Measurements from ENCODE around the gene CXCL17. TPM values are rescaled to one million over a fixed set of nuclear protein-coding genes. Genes with fewer than 3 reads are reported as not detected.

The CXCL17 gene
- total RNA-seq, 1 experiment from 2014 or later = 0.98 TPM

DNA sequence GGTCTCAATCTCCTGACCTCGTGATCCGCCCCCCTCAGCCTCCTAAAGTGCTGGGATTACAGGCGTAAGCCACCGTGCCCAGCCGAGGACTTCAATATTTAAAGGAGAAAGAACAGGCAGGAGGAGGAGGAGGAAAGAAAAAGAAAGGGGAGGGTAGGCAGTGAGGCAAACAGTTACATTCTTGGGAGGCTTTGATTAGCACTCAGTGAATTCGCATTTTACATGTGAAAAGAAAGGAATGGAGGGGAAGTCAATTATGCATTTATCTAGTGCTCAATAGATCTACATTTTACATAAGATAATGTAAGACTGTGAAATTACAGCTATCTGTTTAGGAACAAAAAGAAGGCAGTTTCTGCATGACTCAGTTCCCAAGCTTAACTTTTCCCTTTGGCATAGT lies 30.9 kb upstream of the CXCL17 start:
- Histone ChIP-seq H3K27me3 (ENCODE audit: low read length) (no peaks in the 10 kb centered on the region), H3K9ac (ENCODE audit: low read length) (no peak overlapping the region), H3K9me3 (ENCODE audit: low read length) (no peaks in the 10 kb centered on the region), H3K9me2 (replicated peaks; ENCODE audit: low read length) (no peaks in the 10 kb centered on the region), H3K4me2 (ENCODE audit: low read length) (no peak overlapping the region), H2AFZ (ENCODE audit: low read length) (no peak overlapping the region), H3K36me3 (ENCODE audit: low read depth, low read length) (no peaks in the 10 kb centered on the region), H4K20me1 (ENCODE audit: low read length) (no peaks in the 10 kb centered on the region), H3K4me3 (ENCODE audit: low read length) (no peak overlapping the region), H3K79me2 (ENCODE audit: low read length) (no peaks in the 10 kb centered on the region), H3K4me1 (ENCODE audit: insufficient read depth, low read length) (peaks cover 24% of the 10 kb centered on the region), H3K27ac (ENCODE audit: low read length) (no peak overlapping the region), H3F3A (ENCODE audit: low read length, unreplicated experiment) (no peaks in the 10 kb centered on the region)
- ChIA-PET POLR2A (ENCODE audit: unreplicated experiment) (no interaction called here), CTCF (interaction anchor here (0.5 kb wide), 1 partner anchor 34 kb away, joined by 3 read pairs; no protein-coding TSS in a partner anchor)
- BruUV-seq (replicated peaks) = no TSS peak
- DNase-seq (no peak), ATAC-seq (no peak)
- intact Hi-C loops (cut with micrococcal nuclease) = no loop called here
- TF ChIP-seq, protein P1, sequence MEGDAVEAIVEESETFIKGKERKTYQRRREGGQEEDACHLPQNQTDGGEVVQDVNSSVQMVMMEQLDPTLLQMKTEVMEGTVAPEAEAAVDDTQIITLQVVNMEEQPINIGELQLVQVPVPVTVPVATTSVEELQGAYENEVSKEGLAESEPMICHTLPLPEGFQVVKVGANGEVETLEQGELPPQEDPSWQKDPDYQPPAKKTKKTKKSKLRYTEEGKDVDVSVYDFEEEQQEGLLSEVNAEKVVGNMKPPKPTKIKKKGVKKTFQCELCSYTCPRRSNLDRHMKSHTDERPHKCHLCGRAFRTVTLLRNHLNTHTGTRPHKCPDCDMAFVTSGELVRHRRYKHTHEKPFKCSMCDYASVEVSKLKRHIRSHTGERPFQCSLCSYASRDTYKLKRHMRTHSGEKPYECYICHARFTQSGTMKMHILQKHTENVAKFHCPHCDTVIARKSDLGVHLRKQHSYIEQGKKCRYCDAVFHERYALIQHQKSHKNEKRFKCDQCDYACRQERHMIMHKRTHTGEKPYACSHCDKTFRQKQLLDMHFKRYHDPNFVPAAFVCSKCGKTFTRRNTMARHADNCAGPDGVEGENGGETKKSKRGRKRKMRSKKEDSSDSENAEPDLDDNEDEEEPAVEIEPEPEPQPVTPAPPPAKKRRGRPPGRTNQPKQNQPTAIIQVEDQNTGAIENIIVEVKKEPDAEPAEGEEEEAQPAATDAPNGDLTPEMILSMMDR (conservative IDR thresholded peaks at IDR 0.05; ENCODE audit: low read depth, low read length) = no peak
- TF ChIP-seq EZH2 (IDR thresholded peaks at IDR 0.05; ENCODE audit: low read length, unreplicated experiment) = no peak
- TF ChIP-seq EZH2phosphoT487 (IDR thresholded peaks at IDR 0.05; ENCODE audit: borderline replicate concordance, low read length) = no peak

DNA sequence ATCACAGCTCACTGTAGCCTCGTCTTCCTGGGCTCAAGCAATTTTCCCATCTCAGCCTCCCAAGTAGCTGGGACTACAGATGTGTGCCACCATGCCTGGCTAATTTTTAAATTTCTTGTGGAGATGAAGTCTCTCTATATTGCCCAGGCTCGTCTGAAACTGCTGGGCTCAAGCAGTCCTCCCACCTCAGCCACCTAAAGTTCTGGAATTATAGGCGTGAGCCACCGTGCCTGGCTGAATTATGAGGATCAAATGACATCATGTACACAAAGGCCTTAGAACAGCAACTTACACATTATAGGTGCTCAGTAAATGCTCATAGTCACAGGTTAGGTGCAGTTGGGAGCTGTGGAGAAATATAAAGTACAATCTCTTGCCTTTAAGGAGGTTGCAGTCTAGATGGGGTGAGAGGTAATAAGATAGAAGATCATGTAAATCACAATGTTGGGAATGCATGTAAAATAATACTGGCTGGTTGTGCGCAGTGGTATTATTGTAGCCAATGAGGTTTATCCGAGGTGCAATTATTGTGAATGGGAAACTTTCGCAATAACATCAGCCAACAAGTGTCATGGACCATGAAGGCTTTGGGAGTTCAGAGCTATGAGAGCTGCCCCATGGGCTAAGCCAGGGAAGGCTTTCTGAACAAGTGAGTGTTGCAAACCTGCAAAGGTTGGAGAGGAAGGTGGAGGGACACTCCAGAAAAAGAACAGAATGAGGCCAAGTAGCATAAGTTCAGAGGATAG lies 29.8 kb upstream of the CXCL17 start:
- no TSS peak for BruUV-seq (replicated peaks)
- ChIA-PET POLR2A (ENCODE audit: unreplicated experiment) (no interaction called here), CTCF (no interaction called here)
- no peaks in the 10 kb centered on the region for H3K9me3 ChIP-seq (ENCODE audit: low read length)
- TF ChIP-seq EZH2phosphoT487 (IDR thresholded peaks at IDR 0.05; ENCODE audit: borderline replicate concordance, low read length) = no peak
- TF ChIP-seq EZH2 (IDR thresholded peaks at IDR 0.05; ENCODE audit: low read length, unreplicated experiment) = no peak
- TF ChIP-seq, protein P1 (conservative IDR thresholded peaks at IDR 0.05; ENCODE audit: low read depth, low read length) = no peak
- peak overlapping the region; percentile 63; the same call in 1 of the 2 replicates for H3K27ac ChIP-seq (ENCODE audit: low read length)
- no peak overlapping the region for H2AFZ ChIP-seq (ENCODE audit: low read length)
- intact Hi-C loops (cut with micrococcal nuclease) = no loop called here
- H3K36me3 ChIP-seq (ENCODE audit: low read depth, low read length) = no peaks in the 10 kb centered on the region
- H3K4me2 ChIP-seq (ENCODE audit: low read length) = peak overlapping the region; percentile 62
- peaks cover 31% of the 10 kb centered on the region for H3K4me1 ChIP-seq (ENCODE audit: insufficient read depth, low read length)
- H3K79me2 ChIP-seq (ENCODE audit: low read length) = no peaks in the 10 kb centered on the region
- no peaks in the 10 kb centered on the region for H3F3A ChIP-seq (ENCODE audit: low read length, unreplicated experiment)
- no peaks in the 10 kb centered on the region for H4K20me1 ChIP-seq (ENCODE audit: low read length)
- H3K9me2 ChIP-seq (replicated peaks; ENCODE audit: low read length) = no peaks in the 10 kb centered on the region
- no peak for ATAC-seq
- H3K9ac ChIP-seq (ENCODE audit: low read length) = no peak overlapping the region
- H3K4me3 ChIP-seq (ENCODE audit: low read length) = no peak overlapping the region
- DNase-seq = no peak
- H3K27me3 ChIP-seq (ENCODE audit: low read length) = no peaks in the 10 kb centered on the region

DNA sequence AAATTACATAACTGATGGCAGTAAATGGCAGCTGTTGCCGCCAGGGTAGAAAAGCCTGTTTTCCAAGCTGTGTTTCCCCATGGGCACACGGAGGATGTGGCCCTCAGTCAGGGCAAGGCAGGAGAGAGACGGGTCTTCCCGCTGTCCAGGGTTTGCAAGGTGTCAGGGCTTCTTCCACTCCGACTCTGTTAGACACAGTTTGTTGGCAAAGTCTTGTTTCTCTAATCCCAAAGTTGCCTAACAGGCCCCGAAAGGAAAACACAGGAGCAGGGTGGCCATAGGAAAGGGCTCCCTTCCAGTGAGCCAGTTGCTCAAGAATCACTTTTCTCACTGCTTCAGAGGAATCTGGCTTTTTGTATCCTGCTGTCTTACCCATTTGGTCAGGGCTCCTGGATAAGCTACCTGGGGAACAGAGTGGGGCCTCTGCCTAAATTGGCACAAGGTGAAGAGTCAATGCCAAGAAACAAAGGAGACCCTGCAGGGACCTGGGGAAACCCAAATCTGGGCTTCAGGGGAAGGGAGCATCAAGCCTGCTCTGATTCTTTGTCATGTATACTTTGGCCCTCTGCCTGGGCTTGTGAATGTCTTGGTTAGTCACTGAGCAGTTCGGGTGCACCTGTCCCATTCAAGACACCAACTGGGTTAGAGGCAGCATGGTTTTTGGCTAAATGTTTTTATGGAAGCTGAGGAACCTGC lies 29.0 kb upstream of the CXCL17 start:
- Histone ChIP-seq H2AFZ (ENCODE audit: low read length) (peak overlapping the region; percentile 13), H3K4me3 (ENCODE audit: low read length) (no peak overlapping the region; the same call in 1 of the 2 replicates), H3K4me1 (ENCODE audit: insufficient read depth, low read length) (peaks cover 31% of the 10 kb centered on the region), H3K9me2 (replicated peaks; ENCODE audit: low read length) (no peaks in the 10 kb centered on the region), H3F3A (ENCODE audit: low read length, unreplicated experiment) (no peaks in the 10 kb centered on the region), H3K4me2 (ENCODE audit: low read length) (peak overlapping the region; percentile 62), H3K9ac (ENCODE audit: low read length) (no peak overlapping the region), H3K36me3 (ENCODE audit: low read depth, low read length) (no peaks in the 10 kb centered on the region), H3K79me2 (ENCODE audit: low read length) (no peaks in the 10 kb centered on the region), H3K9me3 (ENCODE audit: low read length) (no peaks in the 10 kb centered on the region), H4K20me1 (ENCODE audit: low read length) (no peaks in the 10 kb centered on the region), H3K27me3 (ENCODE audit: low read length) (no peaks in the 10 kb centered on the region), H3K27ac (ENCODE audit: low read length) (peak overlapping the region; percentile 63)
- TF ChIP-seq, protein P1 (conservative IDR thresholded peaks at IDR 0.05; ENCODE audit: low read depth, low read length) = no peak
- TF ChIP-seq EZH2 (IDR thresholded peaks at IDR 0.05; ENCODE audit: low read length, unreplicated experiment) (no peak), EZH2phosphoT487 (IDR thresholded peaks at IDR 0.05; ENCODE audit: borderline replicate concordance, low read length) (no peak)
- ChIA-PET POLR2A (ENCODE audit: unreplicated experiment) (no interaction called here), CTCF (no interaction called here)
- DNase-seq (peak; percentile 85), ATAC-seq (peak; percentile 89)
- intact Hi-C loops (cut with micrococcal nuclease) = no loop called here
- no TSS peak for BruUV-seq (replicated peaks)
